Astrocyte of the cerebellum (primary cell): ENCODE results near the gene CCK.

Experiments
- DNase-seq: peaks from one replicate; pipeline ENCODE4 v3.0.0-alpha.2; 2011; ENCODE audit warnings: low read depth
- H3K4me3 ChIP-seq: 2 replicates; pipeline ENCODE4 v1.5.1; 2011; ENCODE audit warnings: mild to moderate bottlenecking, low read depth, low read length, moderate library complexity
- in situ Hi-C: cut with HindIII; loops from 2 replicates; pipeline ENCODE4 v1.10.0; 2017; ENCODE audit warnings: low sequenced_read_pairs
- TF ChIP-seq, protein P1 (sequence below): IDR thresholded peaks from 2 replicates; pipeline ENCODE4 v1.5.1; 2012; ENCODE audit warnings: low read length, low read depth, moderate library complexity, mild to moderate bottlenecking; ENCODE audit errors: missing control alignments

CCK gene

DNA sequence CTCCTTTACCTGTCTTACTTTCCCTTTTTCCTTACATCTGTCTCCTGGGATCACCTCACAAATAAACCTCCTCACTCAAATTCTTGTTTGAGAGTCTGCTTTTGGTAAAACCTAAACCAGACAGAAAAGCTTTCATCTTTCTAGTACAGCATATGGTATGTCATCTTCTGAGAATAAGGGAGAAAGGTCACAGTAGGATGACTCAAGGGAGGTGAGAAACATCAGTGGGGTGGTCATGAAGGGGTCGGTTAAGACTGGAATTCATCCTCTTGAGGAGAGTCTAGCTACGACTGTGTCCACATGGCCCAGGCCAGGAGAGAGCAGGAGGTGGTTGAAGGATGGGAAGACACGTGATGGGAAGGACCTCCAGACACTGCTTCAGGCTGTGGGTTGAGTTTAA, 34.8 kb upstream of the CCK start:
- in situ Hi-C loops: no loop called here
- H3K4me3 ChIP-seq: no peak overlapping the region
- TF ChIP-seq, protein P1, sequence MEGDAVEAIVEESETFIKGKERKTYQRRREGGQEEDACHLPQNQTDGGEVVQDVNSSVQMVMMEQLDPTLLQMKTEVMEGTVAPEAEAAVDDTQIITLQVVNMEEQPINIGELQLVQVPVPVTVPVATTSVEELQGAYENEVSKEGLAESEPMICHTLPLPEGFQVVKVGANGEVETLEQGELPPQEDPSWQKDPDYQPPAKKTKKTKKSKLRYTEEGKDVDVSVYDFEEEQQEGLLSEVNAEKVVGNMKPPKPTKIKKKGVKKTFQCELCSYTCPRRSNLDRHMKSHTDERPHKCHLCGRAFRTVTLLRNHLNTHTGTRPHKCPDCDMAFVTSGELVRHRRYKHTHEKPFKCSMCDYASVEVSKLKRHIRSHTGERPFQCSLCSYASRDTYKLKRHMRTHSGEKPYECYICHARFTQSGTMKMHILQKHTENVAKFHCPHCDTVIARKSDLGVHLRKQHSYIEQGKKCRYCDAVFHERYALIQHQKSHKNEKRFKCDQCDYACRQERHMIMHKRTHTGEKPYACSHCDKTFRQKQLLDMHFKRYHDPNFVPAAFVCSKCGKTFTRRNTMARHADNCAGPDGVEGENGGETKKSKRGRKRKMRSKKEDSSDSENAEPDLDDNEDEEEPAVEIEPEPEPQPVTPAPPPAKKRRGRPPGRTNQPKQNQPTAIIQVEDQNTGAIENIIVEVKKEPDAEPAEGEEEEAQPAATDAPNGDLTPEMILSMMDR: no peak
- no peak for DNase-seq

DNA sequence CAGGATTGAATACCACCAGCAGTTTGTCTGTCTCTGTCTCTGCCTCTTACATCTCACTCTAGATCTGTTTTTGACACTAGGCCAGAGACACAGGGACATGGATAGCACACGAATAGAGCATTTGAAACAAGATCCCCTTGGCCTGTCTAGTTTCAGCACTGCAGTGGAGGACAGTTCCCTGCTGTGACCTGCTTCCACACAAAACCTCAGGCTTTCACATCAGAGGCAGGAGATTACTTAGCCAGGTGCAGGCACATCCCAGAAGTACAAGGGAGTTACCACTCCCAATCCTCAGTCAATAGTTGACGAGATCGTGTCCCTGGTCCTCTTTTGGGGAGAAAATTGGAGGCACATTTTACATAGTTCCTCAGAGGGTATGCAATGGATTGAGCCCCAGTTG, 34.0 kb upstream of the CCK start:
- in situ Hi-C loops: no loop called here
- no peak overlapping the region for H3K4me3 ChIP-seq
- TF ChIP-seq, protein P1: no peak
- DNase-seq: peak; percentile 36

DNA sequence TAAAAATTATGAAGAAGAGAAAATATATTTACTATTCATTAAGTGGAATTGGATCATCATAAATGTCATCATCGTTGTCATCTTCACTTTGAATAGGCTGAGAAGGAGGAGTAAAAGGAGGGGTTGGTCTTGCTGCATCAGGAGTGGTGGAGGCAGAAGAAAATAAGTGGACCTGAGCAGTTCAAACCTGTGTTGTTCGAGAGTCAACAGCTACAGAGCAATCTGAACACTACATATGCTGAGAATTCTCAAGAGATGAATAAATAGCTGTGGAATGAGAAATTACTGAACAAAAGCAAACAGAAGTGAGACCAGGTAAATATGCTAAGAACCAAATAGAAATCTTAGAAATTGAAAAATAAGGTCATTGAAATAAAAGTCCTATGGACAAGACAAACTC, 32.3 kb upstream of the CCK start:
- no peak for DNase-seq
- in situ Hi-C loops: no loop called here
- H3K4me3 ChIP-seq: no peak overlapping the region
- TF ChIP-seq, protein P1: no peak

DNA sequence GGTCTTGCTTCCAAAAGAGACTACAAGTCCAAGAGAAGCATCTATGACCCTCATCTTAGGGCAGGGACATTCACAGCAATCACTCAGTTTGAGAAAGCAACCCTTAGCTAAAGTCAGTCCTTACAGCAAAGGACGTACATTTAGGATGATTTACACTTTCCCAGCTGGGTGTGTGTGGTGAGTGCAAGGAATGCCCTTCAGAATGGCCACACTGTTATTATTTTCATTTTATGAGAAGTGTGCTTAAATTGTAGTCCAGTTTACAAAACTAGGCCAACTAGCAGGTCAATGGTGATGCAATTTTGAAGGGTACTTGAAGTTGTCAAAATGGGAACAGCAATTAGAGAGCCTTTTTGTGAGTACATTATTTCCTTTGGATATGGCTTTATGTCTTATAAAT, 26.0 kb upstream of the CCK start:
- no peak for DNase-seq
- H3K4me3 ChIP-seq: no peak overlapping the region
- in situ Hi-C loops: no loop called here
- TF ChIP-seq, protein P1: no peak

DNA sequence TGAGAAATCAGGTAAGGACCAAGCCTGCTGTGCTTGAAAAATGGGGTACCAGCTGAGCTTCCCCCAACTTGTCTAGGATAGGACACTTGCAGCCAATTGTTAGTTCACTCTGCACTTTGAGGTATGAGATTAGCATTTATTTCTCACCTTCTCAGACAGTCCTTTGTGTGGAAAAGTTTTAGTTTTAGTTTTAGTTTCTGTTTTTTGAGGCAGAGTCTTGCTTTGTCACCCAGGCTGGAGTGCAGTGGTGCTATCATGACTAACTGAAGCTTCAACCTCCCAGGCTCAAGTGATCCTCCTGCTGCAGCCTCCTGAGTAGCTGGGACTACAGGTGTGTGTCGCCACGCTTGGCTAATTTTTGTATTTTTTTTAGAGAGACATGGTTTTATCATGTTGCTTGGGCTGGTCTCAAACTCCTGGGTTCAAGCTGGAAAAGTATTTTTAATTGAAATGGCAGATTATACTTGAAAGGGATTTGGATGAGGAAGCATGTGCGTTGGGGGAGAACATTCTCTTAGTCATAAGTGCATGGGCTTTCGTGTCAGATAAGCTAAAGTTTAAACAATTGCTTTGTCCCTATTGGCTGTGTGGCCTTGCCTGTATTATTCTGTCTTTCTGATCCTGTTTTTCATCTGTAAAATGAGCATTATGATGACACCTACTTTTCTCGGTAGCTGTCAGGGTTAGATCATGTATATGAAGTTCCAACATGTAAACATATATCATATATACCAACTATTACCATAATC, 25.2 kb upstream of the CCK start:
- no peak for DNase-seq
- in situ Hi-C loops: no loop called here
- TF ChIP-seq, protein P1: no peak
- H3K4me3 ChIP-seq: no peak overlapping the region

DNA sequence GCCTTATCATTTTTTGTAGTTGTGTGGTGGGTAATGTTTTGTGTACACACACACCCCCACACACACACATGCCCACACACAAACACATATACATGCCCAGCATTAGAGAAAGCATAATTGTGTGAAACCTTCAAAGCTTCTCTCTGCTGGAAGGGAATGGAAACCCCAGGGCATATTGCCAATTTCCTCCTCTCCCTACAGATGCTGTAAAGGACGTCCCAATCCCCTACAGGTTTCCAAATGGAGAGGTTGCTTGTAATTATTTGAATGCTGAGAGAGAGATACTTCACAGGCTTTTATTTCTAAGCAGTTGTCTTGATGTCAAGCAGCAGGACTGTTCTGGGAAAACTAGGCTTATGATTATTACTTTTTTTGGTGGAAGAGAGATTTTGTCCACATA, 23.0 kb upstream of the CCK start:
- TF ChIP-seq, protein P1: no peak
- H3K4me3 ChIP-seq: no peak overlapping the region
- in situ Hi-C loops: no loop called here
- no peak for DNase-seq
